Measurements from ENCODE around the gene SPDYE1. TPM values are rescaled to one million over a fixed set of nuclear protein-coding genes. Genes with fewer than 3 reads are reported as not detected.
A peak's percentile ranks its signal among the peaks of the same experiment; 100 is the strongest.
"Not testable (repeated sequence)": the region's sequence is repeated elsewhere in the genome, so short reads cannot be mapped to it uniquely, and the experiment has no call there.

The SPDYE1 gene
- total RNA-seq, 2 donors from 2014 or later = not detected

GRCh38 chr7:44038961-44039558 lies 41.4 kb downstream of the SPDYE1 start:
- intact Hi-C loops (cut with DNase I) = not testable (repeated sequence)
- DNase-seq (ENCODE audit: low spot score) = peak; percentile 97

GRCh38 chr7:44039800-44040492 lies 42.2 kb downstream of the SPDYE1 start:
- peak; percentile 22 for DNase-seq (ENCODE audit: low spot score)
- intact Hi-C loops (cut with DNase I) = not testable (repeated sequence)

- intact Hi-C loops (cut with DNase I) = not testable (repeated sequence)
- peak; percentile 78 for DNase-seq (ENCODE audit: low spot score)
These were observed 42.8 kb downstream of the SPDYE1 start for GRCh38 chr7:44040493-44040891.

- intact Hi-C loops (cut with DNase I) = no loop called here
These were observed 44.5 kb downstream of the SPDYE1 start for GRCh38 chr7:44042221-44042620.

GRCh38 chr7:44043902-44044301 lies 46.2 kb downstream of the SPDYE1 start:
- intact Hi-C loops (cut with DNase I) = no loop called here
- DNase-seq (ENCODE audit: low spot score) = peak; percentile 5

More at GRCh38 chr7:44042221-44042620, 44.5 kb downstream of the SPDYE1 start:
- DNase-seq (ENCODE audit: low spot score) = no peak

- intact Hi-C loops (cut with DNase I) = no loop called here
- peak; percentile 99 for DNase-seq (ENCODE audit: low spot score)
These were observed 46.9 kb downstream of the SPDYE1 start, which contains the start of gene DBNL for GRCh38 chr7:44044315-44045225. DBNL (plus strand) TSS chr7:44044702; CDS start chr7:44044738, 36 bp downstream.

GRCh38 chr7:44045226-44046014 lies 47.7 kb downstream of the SPDYE1 start:
- peak; percentile 38 for DNase-seq (ENCODE audit: low spot score)
- intact Hi-C loops (cut with DNase I) = no loop called here

- intact Hi-C loops (cut with DNase I) = no loop called here
- DNase-seq (ENCODE audit: low spot score) = peak; percentile 60
These were observed 48.8 kb downstream of the SPDYE1 start for GRCh38 chr7:44046321-44047061.

GRCh38 chr7:44048031-44048795 lies 50.5 kb downstream of the SPDYE1 start:
- DNase-seq (ENCODE audit: low spot score) = peak; percentile 62
- intact Hi-C loops (cut with DNase I) = no loop called here

GRCh38 chr7:44050121-44050914 lies 52.6 kb downstream of the SPDYE1 start:
- intact Hi-C loops (cut with DNase I) = no loop called here
- DNase-seq (ENCODE audit: low spot score) = peak; percentile 43

GRCh38 chr7:44050915-44051560 lies 53.3 kb downstream of the SPDYE1 start:
- intact Hi-C loops (cut with DNase I) = no loop called here
- peak; percentile 78 for DNase-seq (ENCODE audit: low spot score)

- peak; percentile 43 for DNase-seq (ENCODE audit: low spot score)
- intact Hi-C loops (cut with DNase I) = no loop called here
These were observed 54.0 kb downstream of the SPDYE1 start for GRCh38 chr7:44051611-44052220.

GRCh38 chr7:44052771-44053365 lies 55.2 kb downstream of the SPDYE1 start:
- DNase-seq (ENCODE audit: low spot score) = peak; percentile 54
- intact Hi-C loops (cut with DNase I) = no loop called here

- peak; percentile 72 for DNase-seq (ENCODE audit: low spot score)
- intact Hi-C loops (cut with DNase I) = no loop called here
These were observed 59.0 kb downstream of the SPDYE1 start for GRCh38 chr7:44056681-44057080.

- intact Hi-C loops (cut with DNase I) = no loop called here
- DNase-seq (ENCODE audit: low spot score) = peak; percentile 48
These were observed 59.6 kb downstream of the SPDYE1 start for GRCh38 chr7:44057181-44057848.

Data from posterior vena cava (tissue), 2 donors.